ENCODE results near the gene PLA2G15.

DNA sequence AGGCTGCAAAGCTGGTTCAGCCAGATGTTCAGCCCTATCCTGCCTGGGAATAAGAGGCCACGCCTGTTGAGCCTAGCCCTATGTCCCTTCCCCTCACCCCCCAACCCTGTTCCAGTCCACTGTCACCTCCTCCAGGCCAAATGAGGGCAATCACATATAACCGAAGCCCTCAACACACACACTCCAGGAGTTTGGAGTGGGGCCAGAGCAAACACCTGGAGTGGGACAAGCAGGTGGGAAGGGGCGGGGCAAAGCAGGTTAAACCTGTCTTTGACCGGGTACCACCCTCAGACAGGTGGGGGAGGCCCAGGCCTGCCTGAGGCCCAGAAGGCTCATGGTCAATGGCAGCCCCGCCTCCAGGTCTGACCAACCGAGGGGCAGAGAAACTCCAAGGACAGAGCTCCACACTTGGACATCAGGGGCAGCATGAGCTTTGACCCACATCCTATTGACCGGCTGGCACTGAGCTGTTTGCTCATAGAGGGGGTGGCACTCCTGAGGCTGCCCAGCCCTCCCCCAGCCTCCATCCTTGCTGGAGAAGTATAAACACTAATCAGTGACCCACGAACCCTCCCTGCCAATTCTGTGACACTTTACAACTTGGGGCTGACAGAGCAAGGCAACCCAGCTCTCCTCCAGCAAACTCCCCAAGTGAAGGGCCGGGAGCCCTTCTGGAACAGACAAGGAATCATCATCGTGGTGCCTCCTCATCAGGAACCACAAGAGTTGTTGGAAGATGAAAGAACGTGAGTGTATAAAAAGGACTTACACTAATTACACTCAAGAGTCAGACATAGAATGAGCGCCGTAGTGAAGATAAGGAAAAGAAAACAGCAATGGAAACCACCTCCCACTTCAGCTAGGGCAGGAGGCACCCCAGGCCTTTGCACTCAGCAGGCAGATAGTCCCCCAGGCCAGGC is 10.7 kb upstream of the PLA2G15 start:
- TF ChIP-seq, protein P1, sequence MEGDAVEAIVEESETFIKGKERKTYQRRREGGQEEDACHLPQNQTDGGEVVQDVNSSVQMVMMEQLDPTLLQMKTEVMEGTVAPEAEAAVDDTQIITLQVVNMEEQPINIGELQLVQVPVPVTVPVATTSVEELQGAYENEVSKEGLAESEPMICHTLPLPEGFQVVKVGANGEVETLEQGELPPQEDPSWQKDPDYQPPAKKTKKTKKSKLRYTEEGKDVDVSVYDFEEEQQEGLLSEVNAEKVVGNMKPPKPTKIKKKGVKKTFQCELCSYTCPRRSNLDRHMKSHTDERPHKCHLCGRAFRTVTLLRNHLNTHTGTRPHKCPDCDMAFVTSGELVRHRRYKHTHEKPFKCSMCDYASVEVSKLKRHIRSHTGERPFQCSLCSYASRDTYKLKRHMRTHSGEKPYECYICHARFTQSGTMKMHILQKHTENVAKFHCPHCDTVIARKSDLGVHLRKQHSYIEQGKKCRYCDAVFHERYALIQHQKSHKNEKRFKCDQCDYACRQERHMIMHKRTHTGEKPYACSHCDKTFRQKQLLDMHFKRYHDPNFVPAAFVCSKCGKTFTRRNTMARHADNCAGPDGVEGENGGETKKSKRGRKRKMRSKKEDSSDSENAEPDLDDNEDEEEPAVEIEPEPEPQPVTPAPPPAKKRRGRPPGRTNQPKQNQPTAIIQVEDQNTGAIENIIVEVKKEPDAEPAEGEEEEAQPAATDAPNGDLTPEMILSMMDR (IDR thresholded peaks at IDR 0.05): no peak
- TF ChIP-seq EZH2 (IDR thresholded peaks at IDR 0.05; ENCODE audit: borderline replicate concordance, insufficient read depth, low read depth, low read length, poor library complexity, severe bottlenecking): no peak

Measured in B cell (primary cell).